ENCODE results near the gene PHF21A.

Gene PHF21A

DNA sequence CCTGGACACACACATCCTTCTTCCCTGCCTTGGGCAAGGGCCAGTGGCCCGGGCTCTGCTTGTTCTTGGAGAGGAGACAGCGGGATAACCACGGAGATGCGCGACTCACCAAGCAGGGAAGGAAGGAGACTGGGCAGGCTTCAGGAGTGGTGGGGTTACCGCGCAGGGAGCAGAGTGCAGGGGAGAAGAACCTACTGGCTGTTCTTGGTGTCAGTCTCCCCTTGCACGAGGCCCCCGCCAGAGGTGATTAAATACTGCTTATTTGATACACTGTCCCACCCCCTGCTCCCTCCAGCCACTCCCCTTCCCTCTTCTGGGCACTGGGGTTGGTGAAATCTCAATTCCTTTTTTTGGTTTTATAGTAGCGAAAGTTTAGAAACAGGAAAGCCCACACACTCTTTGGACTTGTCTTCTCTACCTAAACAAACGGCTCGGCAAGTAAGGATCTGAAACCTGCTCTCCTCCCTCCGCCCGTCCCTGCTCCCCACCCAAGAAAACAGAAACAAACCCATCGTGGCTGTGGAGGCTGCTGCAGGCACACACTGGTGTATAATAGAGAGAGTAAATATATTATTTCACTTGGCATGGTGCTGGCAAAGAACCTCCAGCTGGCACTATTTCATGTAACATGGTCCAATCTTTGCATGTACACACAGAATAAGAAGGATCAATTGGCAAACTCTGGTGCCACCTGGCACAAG, 188.0 kb downstream of the PHF21A start:
- Histone ChIP-seq H3K9ac (ENCODE audit: low read depth in 1 of 2, low read length in 2 of 2) (no peak overlapping the region), H3K27ac (ENCODE audit: low read depth, low read length) (no peak overlapping the region), H3K36me3 (ENCODE audit: control insufficient read depth in 1 of 2, insufficient read depth in 2 of 2, low read length in 2 of 2) (peaks cover 21 to 44% of the 10 kb centered on the region in 2 donors), H3K27me3 (ENCODE audit: control insufficient read depth in 1 of 2, insufficient read depth in 2 of 2, low read length in 2 of 2) (no peaks in the 10 kb centered on the region), H3K4me3 (ENCODE audit: low read depth in 1 of 2, low read length in 2 of 2) (no peak overlapping the region), H3K4me1 (ENCODE audit: control insufficient read depth in 1 of 2, insufficient read depth in 2 of 2, low read length in 2 of 2) (peaks cover 12 to 14% of the 10 kb centered on the region in 2 donors), H3K9me3 (ENCODE audit: control insufficient read depth in 1 of 2, low read length in 2 of 2) (no peaks in the 10 kb centered on the region)

DNA sequence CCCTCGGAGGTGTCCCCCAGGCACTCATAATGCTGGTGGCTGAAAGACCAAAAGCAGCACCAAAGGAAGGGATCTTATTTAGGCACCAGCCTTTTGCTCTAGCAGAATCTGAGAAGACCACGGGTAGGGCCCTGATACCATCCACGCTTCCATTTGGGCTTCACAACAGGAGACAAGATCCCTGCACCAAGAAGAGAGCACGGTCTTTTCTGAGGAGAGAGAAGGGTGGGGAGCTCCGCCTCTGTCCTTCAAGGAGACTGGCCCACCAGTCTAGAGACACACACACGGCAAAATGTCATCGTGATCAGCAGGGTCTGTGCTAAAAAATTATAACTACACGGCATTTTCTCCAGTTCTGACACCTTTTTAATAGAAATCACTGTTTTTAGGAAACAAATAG, 189.0 kb downstream of the PHF21A start:
- no peak overlapping the region for H3K4me3 ChIP-seq (ENCODE audit: low read depth in 1 of 2, low read length in 2 of 2)
- H3K4me1 ChIP-seq (ENCODE audit: control insufficient read depth in 1 of 2, insufficient read depth in 2 of 2, low read length in 2 of 2): peaks cover 12 to 14% of the 10 kb centered on the region in 2 donors
- no peaks in the 10 kb centered on the region for H3K27me3 ChIP-seq (ENCODE audit: control insufficient read depth in 1 of 2, insufficient read depth in 2 of 2, low read length in 2 of 2)
- no peak overlapping the region for H3K9ac ChIP-seq (ENCODE audit: low read depth in 1 of 2, low read length in 2 of 2)
- peaks cover 18 to 44% of the 10 kb centered on the region in 2 donors for H3K36me3 ChIP-seq (ENCODE audit: control insufficient read depth in 1 of 2, insufficient read depth in 2 of 2, low read length in 2 of 2)
- H3K9me3 ChIP-seq (ENCODE audit: control insufficient read depth in 1 of 2, low read length in 2 of 2): no peaks in the 10 kb centered on the region
- no peak overlapping the region for H3K27ac ChIP-seq (ENCODE audit: low read depth, low read length)

DNA sequence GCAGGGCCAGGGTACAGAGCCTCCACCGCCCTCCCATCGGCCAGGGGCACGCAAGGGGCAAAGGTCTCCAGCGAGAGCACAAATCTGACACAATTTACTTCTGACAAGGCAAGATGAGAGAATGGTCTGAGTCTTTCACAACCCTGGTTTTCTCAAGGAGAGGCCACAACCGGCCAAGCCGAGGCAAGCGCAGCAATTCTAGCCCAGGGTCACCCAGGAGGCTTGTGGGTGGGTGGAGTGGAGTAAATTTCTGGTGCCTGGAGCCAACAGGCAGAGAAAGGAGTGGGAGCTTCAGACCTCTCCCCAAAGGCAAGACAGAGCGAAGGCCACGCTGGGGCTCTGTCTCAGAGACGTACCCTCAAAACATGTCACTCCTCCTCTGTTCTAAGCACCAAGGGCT, 189.5 kb downstream of the PHF21A start:
- no peaks in the 10 kb centered on the region for H3K27me3 ChIP-seq (ENCODE audit: control insufficient read depth in 1 of 2, insufficient read depth in 2 of 2, low read length in 2 of 2)
- no peak overlapping the region for H3K9ac ChIP-seq (ENCODE audit: low read depth in 1 of 2, low read length in 2 of 2)
- H3K4me1 ChIP-seq (ENCODE audit: control insufficient read depth in 1 of 2, insufficient read depth in 2 of 2, low read length in 2 of 2): peaks cover 12 to 14% of the 10 kb centered on the region in 2 donors
- peaks cover 18 to 40% of the 10 kb centered on the region in 2 donors for H3K36me3 ChIP-seq (ENCODE audit: control insufficient read depth in 1 of 2, insufficient read depth in 2 of 2, low read length in 2 of 2)
- no peak overlapping the region for H3K4me3 ChIP-seq (ENCODE audit: low read depth in 1 of 2, low read length in 2 of 2)
- no peaks in the 10 kb centered on the region for H3K9me3 ChIP-seq (ENCODE audit: control insufficient read depth in 1 of 2, low read length in 2 of 2)
- no peak overlapping the region for H3K27ac ChIP-seq (ENCODE audit: low read depth, low read length)

DNA sequence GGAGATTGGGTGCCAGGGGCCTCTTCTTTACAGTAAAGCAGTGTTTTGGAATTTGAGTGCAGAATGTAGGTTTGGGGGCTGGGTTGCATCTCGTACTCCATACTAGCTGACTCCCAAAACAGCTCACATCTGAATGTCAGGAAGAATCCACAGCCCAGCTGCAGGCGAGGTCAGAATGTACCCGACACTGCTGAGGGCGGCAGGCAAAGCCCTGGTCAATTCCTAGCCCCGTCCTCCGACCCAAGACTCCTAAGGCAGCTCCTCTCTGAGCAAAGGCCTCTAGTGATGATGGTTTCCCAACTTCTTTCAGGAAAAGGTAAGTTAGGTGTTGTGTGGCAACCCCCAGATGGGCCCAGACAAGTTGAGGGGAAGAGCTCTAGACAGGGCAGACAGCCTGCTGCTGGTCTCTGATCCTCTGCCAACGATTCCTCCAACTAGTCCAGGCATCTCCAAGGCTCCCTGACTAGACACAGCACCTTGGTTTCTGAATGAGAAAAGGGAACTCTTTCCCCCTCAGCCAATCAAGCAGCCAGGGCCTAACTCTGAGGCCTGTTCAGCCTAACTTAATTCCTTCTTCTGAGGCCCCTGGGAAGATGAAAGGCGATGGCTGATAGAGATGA, 190.2 kb downstream of the PHF21A start:
- H3K4me3 ChIP-seq (ENCODE audit: low read depth in 1 of 2, low read length in 2 of 2): no peak overlapping the region
- H3K27ac ChIP-seq (ENCODE audit: low read depth, low read length): no peak overlapping the region
- no peaks in the 10 kb centered on the region for H3K27me3 ChIP-seq (ENCODE audit: control insufficient read depth in 1 of 2, insufficient read depth in 2 of 2, low read length in 2 of 2)
- H3K9ac ChIP-seq (ENCODE audit: low read depth in 1 of 2, low read length in 2 of 2): no peak overlapping the region
- no peaks in the 10 kb centered on the region for H3K9me3 ChIP-seq (ENCODE audit: control insufficient read depth in 1 of 2, low read length in 2 of 2)
- peaks cover 18 to 40% of the 10 kb centered on the region in 2 donors for H3K36me3 ChIP-seq (ENCODE audit: control insufficient read depth in 1 of 2, insufficient read depth in 2 of 2, low read length in 2 of 2)
- H3K4me1 ChIP-seq (ENCODE audit: control insufficient read depth in 1 of 2, insufficient read depth in 2 of 2, low read length in 2 of 2): peaks cover 12 to 14% of the 10 kb centered on the region in 2 donors

DNA sequence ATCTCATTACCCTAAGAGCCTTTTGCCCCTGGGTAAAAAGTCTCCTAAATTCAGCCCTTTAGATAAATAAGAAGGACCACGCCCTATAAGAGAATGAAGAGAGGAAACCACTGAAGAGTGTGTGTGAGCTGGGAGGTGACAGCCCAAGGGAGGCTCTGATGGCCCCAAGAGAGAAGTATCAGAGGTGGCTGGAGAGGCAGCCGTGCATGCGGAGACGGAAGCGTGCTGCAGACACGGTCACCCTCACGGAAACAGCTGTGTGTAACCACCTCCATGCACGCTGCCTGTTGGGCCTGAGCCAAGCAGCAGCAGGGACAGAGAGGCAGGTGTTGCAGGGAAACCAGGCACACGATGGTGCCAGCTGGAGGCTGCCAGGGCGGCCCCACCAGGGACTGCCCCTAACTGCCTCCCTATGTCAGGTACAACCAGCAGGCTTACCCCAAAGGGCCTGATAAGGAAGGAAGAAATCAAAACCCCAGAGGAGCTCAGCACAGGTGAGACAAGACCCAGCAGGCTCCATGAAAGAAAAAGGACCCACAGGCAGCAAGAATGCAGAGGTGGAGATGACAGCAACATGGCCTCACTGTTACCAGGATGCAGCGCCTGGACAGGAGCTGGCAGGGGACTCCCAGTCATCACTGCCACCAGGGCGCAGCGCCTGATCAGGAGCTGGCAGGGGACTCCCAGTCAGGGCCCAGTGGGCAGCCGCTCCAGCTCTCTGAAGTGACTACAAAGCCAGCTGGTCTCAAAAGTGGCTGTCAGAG, 191.0 kb downstream of the PHF21A start:
- H3K9ac ChIP-seq (ENCODE audit: low read depth in 1 of 2, low read length in 2 of 2): peak overlapping the region in 1 of 2 donors; percentile 7
- no peak overlapping the region for H3K27ac ChIP-seq (ENCODE audit: low read depth, low read length)
- no peak overlapping the region for H3K4me3 ChIP-seq (ENCODE audit: low read depth in 1 of 2, low read length in 2 of 2)
- no peaks in the 10 kb centered on the region for H3K9me3 ChIP-seq (ENCODE audit: control insufficient read depth in 1 of 2, low read length in 2 of 2)
- no peaks in the 10 kb centered on the region for H3K27me3 ChIP-seq (ENCODE audit: control insufficient read depth in 1 of 2, insufficient read depth in 2 of 2, low read length in 2 of 2)
- H3K36me3 ChIP-seq (ENCODE audit: control insufficient read depth in 1 of 2, insufficient read depth in 2 of 2, low read length in 2 of 2): peaks cover 16 to 33% of the 10 kb centered on the region in 2 donors
- H3K4me1 ChIP-seq (ENCODE audit: control insufficient read depth in 1 of 2, insufficient read depth in 2 of 2, low read length in 2 of 2): peaks cover 12 to 14% of the 10 kb centered on the region in 2 donors

DNA sequence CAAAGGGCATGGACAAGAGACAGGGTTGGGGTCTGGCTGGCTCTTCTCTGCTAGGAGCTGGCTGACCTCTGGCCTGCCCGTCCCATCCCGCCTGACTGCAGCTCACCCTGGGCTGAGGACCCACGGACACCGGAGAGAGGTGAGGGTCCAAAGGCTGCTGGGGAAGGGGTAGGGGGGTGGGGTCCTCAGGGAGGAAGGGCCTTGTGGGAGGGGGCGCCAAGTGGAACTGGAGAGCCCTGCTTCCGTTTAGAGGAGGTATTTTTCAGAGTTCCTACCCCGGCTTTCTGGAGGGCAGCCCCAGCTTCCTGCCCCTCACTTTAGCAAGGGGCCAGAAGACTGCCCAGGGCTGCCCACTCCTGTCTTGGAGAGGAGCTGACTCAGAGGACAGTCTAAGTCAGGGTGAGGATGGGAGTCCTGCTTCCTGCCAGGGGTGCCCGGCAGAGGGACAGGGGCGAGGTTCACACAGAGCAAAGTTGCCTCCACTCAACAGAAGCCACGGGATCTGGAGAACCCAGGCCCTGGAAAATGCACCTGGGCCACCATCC, 191.7 kb downstream of the PHF21A start:
- Histone ChIP-seq H3K4me1 (ENCODE audit: control insufficient read depth in 1 of 2, insufficient read depth in 2 of 2, low read length in 2 of 2) (peaks cover 12 to 14% of the 10 kb centered on the region in 2 donors), H3K36me3 (ENCODE audit: control insufficient read depth in 1 of 2, insufficient read depth in 2 of 2, low read length in 2 of 2) (peaks cover 9 to 26% of the 10 kb centered on the region in 2 donors), H3K4me3 (ENCODE audit: low read depth in 1 of 2, low read length in 2 of 2) (no peak overlapping the region), H3K9ac (ENCODE audit: low read depth in 1 of 2, low read length in 2 of 2) (peak overlapping the region in 1 of 2 donors; percentile 7), H3K9me3 (ENCODE audit: control insufficient read depth in 1 of 2, low read length in 2 of 2) (no peaks in the 10 kb centered on the region), H3K27me3 (ENCODE audit: control insufficient read depth in 1 of 2, insufficient read depth in 2 of 2, low read length in 2 of 2) (no peaks in the 10 kb centered on the region), H3K27ac (ENCODE audit: low read depth, low read length) (no peak overlapping the region)

DNA sequence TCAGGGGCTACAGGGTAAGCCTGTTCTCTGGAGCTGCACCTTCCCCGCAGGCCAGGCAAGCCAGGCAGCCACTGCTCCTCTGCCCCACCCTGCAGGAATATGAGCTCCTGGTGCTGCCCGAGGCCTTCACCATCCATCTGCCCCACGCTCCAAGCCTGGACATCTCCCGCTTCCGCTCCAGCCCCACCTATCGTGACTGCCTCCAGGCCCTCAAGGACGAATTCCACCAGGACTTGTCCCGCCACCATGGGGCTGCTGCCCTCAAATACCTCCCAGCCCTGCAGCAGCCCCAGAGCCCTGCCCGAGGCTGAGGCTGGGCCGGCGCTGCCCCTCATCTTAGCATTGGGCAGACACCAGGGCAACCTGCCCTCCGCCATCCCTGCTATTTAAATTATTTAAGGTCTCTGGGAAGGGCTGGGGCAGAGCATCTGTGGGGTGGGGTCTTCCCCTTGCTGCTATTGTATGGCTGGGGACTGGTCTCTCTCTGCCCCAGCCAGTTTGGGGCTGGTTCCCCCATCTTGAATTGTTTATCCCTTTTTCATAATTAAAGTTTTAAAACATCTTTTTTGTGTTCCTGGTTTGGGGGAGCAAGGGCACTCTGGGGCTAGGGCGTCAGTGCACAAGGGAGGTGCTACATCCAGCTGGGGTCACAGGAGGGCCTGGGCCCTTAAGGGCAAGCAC, 192.6 kb downstream of the PHF21A start:
- Histone ChIP-seq H3K27me3 (ENCODE audit: control insufficient read depth in 1 of 2, insufficient read depth in 2 of 2, low read length in 2 of 2) (no peaks in the 10 kb centered on the region), H3K9ac (ENCODE audit: low read depth in 1 of 2, low read length in 2 of 2) (no peak overlapping the region), H3K4me3 (ENCODE audit: low read depth in 1 of 2, low read length in 2 of 2) (no peak overlapping the region), H3K36me3 (ENCODE audit: control insufficient read depth in 1 of 2, insufficient read depth in 2 of 2, low read length in 2 of 2) (peaks cover 2 to 18% of the 10 kb centered on the region in 2 donors), H3K27ac (ENCODE audit: low read depth, low read length) (no peak overlapping the region), H3K4me1 (ENCODE audit: control insufficient read depth in 1 of 2, insufficient read depth in 2 of 2, low read length in 2 of 2) (peaks cover 12 to 14% of the 10 kb centered on the region in 2 donors), H3K9me3 (ENCODE audit: control insufficient read depth in 1 of 2, low read length in 2 of 2) (no peaks in the 10 kb centered on the region)

DNA sequence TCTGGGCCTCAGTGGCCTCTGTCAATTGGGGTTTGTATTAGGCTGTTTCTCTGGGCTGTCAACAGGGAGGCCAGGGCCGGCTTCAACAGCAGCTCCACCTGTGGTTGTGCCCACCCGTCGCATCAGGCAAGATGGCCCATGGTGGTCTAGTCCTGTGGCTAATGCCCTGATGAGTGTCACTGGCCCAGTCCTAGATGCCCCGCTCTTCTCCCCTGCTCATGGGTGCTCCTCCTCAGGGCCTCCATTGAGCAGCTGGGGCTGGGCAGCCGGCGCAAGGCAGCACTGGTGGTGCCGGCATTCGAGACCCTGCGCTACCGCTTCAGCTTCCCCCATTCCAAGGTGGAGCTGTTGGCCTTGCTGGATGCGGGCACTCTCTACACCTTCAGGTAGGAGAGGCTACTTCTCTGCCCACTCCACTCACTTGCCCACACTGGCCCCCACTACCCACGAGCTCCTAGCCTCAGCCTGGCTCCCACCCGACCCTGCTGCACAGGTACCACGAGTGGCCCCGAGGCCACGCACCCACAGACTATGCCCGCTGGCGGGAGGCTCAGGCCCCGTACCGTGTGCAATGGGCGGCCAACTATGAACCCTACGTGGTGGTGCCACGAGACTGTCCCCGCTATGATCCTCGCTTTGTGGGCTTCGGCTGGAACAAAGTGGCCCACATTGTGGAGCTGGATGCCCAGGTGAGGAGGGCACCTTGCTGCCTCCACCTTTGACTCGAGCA, 193.4 kb downstream of the PHF21A start:
- Histone ChIP-seq H3K9ac (ENCODE audit: low read depth in 1 of 2, low read length in 2 of 2) (no peak overlapping the region), H3K27ac (ENCODE audit: low read depth, low read length) (no peak overlapping the region), H3K4me1 (ENCODE audit: control insufficient read depth in 1 of 2, insufficient read depth in 2 of 2, low read length in 2 of 2) (peaks cover 12 to 18% of the 10 kb centered on the region in 2 donors), H3K27me3 (ENCODE audit: control insufficient read depth in 1 of 2, insufficient read depth in 2 of 2, low read length in 2 of 2) (peaks cover 6 to 7% of the 10 kb centered on the region in 2 donors), H3K4me3 (ENCODE audit: low read depth in 1 of 2, low read length in 2 of 2) (no peak overlapping the region), H3K36me3 (ENCODE audit: control insufficient read depth in 1 of 2, insufficient read depth in 2 of 2, low read length in 2 of 2) (peaks cover 0 to 10% of the 10 kb centered on the region in 2 donors), H3K9me3 (ENCODE audit: control insufficient read depth in 1 of 2, low read length in 2 of 2) (no peaks in the 10 kb centered on the region)

DNA sequence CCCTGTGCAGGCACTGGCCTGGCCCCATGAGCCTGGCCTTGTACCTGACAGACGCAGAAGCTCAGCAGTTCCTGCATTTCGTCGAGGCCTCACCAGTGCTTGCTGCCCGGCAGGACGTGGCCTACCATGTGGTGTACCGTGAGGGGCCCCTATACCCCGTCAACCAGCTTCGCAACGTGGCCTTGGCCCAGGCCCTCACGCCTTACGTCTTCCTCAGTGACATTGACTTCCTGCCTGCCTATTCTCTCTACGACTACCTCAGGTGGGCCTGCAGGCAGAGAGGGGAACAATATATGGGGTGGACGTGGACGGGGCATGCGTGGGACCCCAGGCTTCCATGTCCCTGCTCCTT, 193.9 kb downstream of the PHF21A start:
- no peaks in the 10 kb centered on the region for H3K9me3 ChIP-seq (ENCODE audit: control insufficient read depth in 1 of 2, low read length in 2 of 2)
- peaks cover 0 to 9% of the 10 kb centered on the region in 2 donors for H3K36me3 ChIP-seq (ENCODE audit: control insufficient read depth in 1 of 2, insufficient read depth in 2 of 2, low read length in 2 of 2)
- H3K27me3 ChIP-seq (ENCODE audit: control insufficient read depth in 1 of 2, insufficient read depth in 2 of 2, low read length in 2 of 2): peaks cover 7 to 10% of the 10 kb centered on the region in 2 donors
- H3K9ac ChIP-seq (ENCODE audit: low read depth in 1 of 2, low read length in 2 of 2): no peak overlapping the region
- H3K4me3 ChIP-seq (ENCODE audit: low read depth in 1 of 2, low read length in 2 of 2): no peak overlapping the region
- peaks cover 12 to 19% of the 10 kb centered on the region in 2 donors for H3K4me1 ChIP-seq (ENCODE audit: control insufficient read depth in 1 of 2, insufficient read depth in 2 of 2, low read length in 2 of 2)
- H3K27ac ChIP-seq (ENCODE audit: low read depth, low read length): no peak overlapping the region

Data from duodenal mucosa (tissue), 2 donors.